ENCODE data around the gene HYI.

DNA sequence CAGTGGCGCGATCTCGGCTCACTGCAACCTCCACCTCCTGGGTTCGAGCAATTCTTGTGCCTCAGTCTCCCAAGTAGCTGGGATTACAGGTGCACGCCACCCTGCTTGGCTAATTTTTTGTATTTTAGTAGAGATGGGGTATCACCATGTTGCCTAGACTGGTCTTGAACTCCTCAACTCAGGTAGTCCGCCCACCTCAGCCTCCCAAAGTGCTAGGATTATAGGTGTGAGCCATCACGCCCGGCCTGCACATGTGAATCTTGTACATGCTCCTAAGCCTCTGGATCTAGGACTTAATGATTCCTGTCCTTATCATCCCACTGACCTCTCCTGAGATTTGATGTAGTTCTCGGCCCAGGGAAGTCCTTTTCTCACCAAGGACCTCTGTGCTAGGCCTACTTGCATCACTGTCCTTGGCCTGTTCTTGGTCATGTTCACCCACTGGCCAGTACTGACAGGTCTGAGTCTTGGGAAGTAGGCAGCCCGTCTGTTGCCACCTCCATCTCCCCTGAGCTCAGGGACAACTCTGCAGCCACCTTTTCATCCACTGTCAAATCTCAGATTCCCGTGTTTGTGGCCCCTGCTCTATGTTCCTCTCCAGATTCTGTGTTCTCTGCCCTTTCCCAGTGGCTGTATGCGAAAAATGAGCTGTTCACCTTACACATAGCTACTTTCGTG, 9.4 kb downstream of the HYI start:
- TF ChIP-seq, protein P1, sequence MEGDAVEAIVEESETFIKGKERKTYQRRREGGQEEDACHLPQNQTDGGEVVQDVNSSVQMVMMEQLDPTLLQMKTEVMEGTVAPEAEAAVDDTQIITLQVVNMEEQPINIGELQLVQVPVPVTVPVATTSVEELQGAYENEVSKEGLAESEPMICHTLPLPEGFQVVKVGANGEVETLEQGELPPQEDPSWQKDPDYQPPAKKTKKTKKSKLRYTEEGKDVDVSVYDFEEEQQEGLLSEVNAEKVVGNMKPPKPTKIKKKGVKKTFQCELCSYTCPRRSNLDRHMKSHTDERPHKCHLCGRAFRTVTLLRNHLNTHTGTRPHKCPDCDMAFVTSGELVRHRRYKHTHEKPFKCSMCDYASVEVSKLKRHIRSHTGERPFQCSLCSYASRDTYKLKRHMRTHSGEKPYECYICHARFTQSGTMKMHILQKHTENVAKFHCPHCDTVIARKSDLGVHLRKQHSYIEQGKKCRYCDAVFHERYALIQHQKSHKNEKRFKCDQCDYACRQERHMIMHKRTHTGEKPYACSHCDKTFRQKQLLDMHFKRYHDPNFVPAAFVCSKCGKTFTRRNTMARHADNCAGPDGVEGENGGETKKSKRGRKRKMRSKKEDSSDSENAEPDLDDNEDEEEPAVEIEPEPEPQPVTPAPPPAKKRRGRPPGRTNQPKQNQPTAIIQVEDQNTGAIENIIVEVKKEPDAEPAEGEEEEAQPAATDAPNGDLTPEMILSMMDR (IDR thresholded peaks at IDR 0.05 in 8 of 11, conservative IDR thresholded peaks at IDR 0.05 in 3 of 11), result no peak
- TF ChIP-seq POLR2A (IDR thresholded peaks at IDR 0.05) (no peak), POLR2AphosphoS5 (IDR thresholded peaks at IDR 0.05) (no peak)

Data from spleen (tissue), 7 donors.